Endothelial cell of umbilical vein (primary cell): ENCODE data around the gene SPINT3. TPM values are rescaled to one million over a fixed set of nuclear protein-coding genes. Genes with fewer than 3 reads are reported as not detected.

Source experiments
- BruUV-seq: library from RNA; stranded (reverse); fragments of 400-500 nt; replicated peaks from 2 replicates; lab custom pipeline; 2021; lab: Mats Ljungman, UMichigan
- CTCF ChIA-PET: fragments of 300-600, 350-600 bp; sonication (Branson Sonifier 250); formaldehyde crosslinking; loops from one replicate; lab custom pipeline; 2021; ENCODE audit warnings: antibody characterized with exemption, inconsistent platforms; lab: Charles Lee
- POLR2A ChIA-PET: fragments of 300-600, 350-600 bp; sonication (Branson Sonifier 250); formaldehyde crosslinking; loops from one replicate; lab custom pipeline; 2021; ENCODE audit warnings: antibody characterized with exemption, inconsistent platforms; lab: Charles Lee
- DNase-seq: peaks from one replicate; pipeline ENCODE4 v3.0.0-alpha.2; 2011; ENCODE audit warnings: low read depth, low spot score
- FAIRE-seq: peaks from 2 replicates; lab custom pipeline; 2011; peaks lifted over from hg19 to GRCh38; lab: Jason Lieb, UNC
- H2AFZ ChIP-seq: 2 replicates; pipeline ENCODE4 v1.6.0; 2012; ENCODE audit warnings: low read depth, low read length, control low read depth, inconsistent platforms
- H3K27ac ChIP-seq: 2 replicates; pipeline ENCODE4 v1.5.1; 2011; ENCODE audit warnings: low read depth, mild to moderate bottlenecking, control low read depth, low read length, moderate library complexity; ENCODE audit not compliant: insufficient read depth
- H3K27me3 ChIP-seq, 2 experiments: 2 replicates each; pipeline versions ENCODE4 v1.6.0 to v1.6.1; 2011; ENCODE audit warnings: low read length in 2 of 2, mixed read lengths in 1 of 2; ENCODE audit not compliant: control insufficient read depth in 2 of 2, insufficient read depth in 2 of 2
- H3K36me3 ChIP-seq, 2 experiments: 2 replicates in 1 of 2; 3 replicates in 1 of 2; pipeline ENCODE4 v1.5.1; 2011; ENCODE audit warnings: low read length in 2 of 2, mild to moderate bottlenecking in 1 of 2, moderate library complexity in 1 of 2; ENCODE audit not compliant: control insufficient read depth in 2 of 2, insufficient read depth in 2 of 2; ENCODE audit errors: extremely low read depth in 1 of 2
- H3K4me1 ChIP-seq: 3 replicates; pipeline ENCODE4 v1.5.1; 2011; ENCODE audit warnings: mild to moderate bottlenecking, low read length; ENCODE audit not compliant: control insufficient read depth, insufficient read depth; ENCODE audit errors: extremely low read depth
- H3K4me2 ChIP-seq: 2 replicates; pipeline ENCODE4 v1.6.1; 2011; ENCODE audit warnings: low read length, control low read depth, mixed read lengths; ENCODE audit not compliant: insufficient read depth
- H3K4me3 ChIP-seq, 3 experiments: fragments of 200-600 bp in 1 of 3; sonication (generic), shearing (Covaris generic) in 1 of 3; replicated peaks in 1 of 3; 2 replicates each; pipeline ENCODE4 v1.5.1; 2011 to 2016; ENCODE audit warnings: control low read depth in 3 of 3, low read length in 3 of 3, mild to moderate bottlenecking in 2 of 3, inconsistent platforms in 1 of 3, low read depth in 1 of 3, moderate library complexity in 1 of 3; ENCODE audit not compliant: insufficient read depth in 1 of 3
- H3K79me2 ChIP-seq: 2 replicates; pipeline ENCODE4 v1.6.0; 2012; ENCODE audit warnings: low read length, inconsistent platforms; ENCODE audit not compliant: control insufficient read depth, insufficient read depth
- H3K9ac ChIP-seq: replicated peaks from 2 replicates; pipeline ENCODE3; 2011; ENCODE audit warnings: low read length, control low read depth; ENCODE audit not compliant: insufficient read depth; ENCODE audit errors: extremely low read depth
- H3K9me1 ChIP-seq: replicated peaks from 3 replicates; pipeline ENCODE4 v1.6.0; 2011; ENCODE audit warnings: mild to moderate bottlenecking, low read length; ENCODE audit not compliant: control insufficient read depth, insufficient read depth; ENCODE audit errors: extremely low read depth
- H3K9me3 ChIP-seq: replicated peaks from 2 replicates; pipeline ENCODE4 v1.5.1; 2012; ENCODE audit warnings: low read length, inconsistent platforms; ENCODE audit not compliant: control insufficient read depth, insufficient read depth
- H4K20me1 ChIP-seq: replicated peaks from 2 replicates; pipeline ENCODE3; 2011; ENCODE audit warnings: mild to moderate bottlenecking, low read length; ENCODE audit not compliant: control insufficient read depth, insufficient read depth; ENCODE audit errors: extremely low read depth
- FOS ChIP-seq: IDR thresholded peaks from 2 replicates; pipeline ENCODE4 v1.6.1; 2011; ENCODE audit warnings: mild to moderate bottlenecking, low read length, moderate library complexity, borderline replicate concordance; ENCODE audit not compliant: insufficient read depth
- GATA2 ChIP-seq: IDR thresholded peaks from 2 replicates; pipeline ENCODE4 v1.7.0; 2011; ENCODE audit warnings: low read depth, mild to moderate bottlenecking, moderate library complexity, mixed read lengths, low read length; ENCODE audit not compliant: insufficient read length, insufficient read depth
- JUN ChIP-seq: IDR thresholded peaks from 2 replicates; pipeline ENCODE4 v1.6.1; 2011; ENCODE audit warnings: borderline replicate concordance, low read depth; ENCODE audit not compliant: insufficient read length, insufficient read depth
- POLR2A ChIP-seq: IDR thresholded peaks from 2 replicates; pipeline ENCODE4 v1.6.1; 2012; ENCODE audit warnings: low read depth, mild to moderate bottlenecking, control low read depth, low read length
- POLR2AphosphoS5 ChIP-seq: IDR thresholded peaks from 2 replicates; pipeline ENCODE4 v1.6.1; 2012; ENCODE audit warnings: low read depth, mild to moderate bottlenecking, control low read depth, low read length, moderate library complexity; ENCODE audit not compliant: insufficient read depth
- dilution Hi-C: fragments of 300-500 bp; cut with MboI; formaldehyde crosslinking; loops from one replicate; pipeline ENCODE4 v1.15.0; 2019; ENCODE audit warnings: low sequenced_read_pairs; ENCODE audit not compliant: extremely low pct_ligation_motif_present
- intact Hi-C: fragments of 100-400 bp; cut with micrococcal nuclease; formaldehyde crosslinking; loops from one replicate; pipeline ENCODE4 v1.10.0; 2022
- polyA plus RNA-seq, 4 experiments: library from polyadenylated mRNA; depleted of rRNA in 3 of 4; stranded (reverse) in 3 of 4; unstranded in 1 of 4; fragments of >200 nt; gene quantifications; 2 replicates each; pipeline versions ENCODE4 v1.2.1 to v1.2.3, GENCODE V29; 2011 to 2012; ENCODE audit warnings: missing spikeins in 1 of 4
- total RNA-seq: library from RNA; stranded (reverse); gene quantifications from 2 replicates; pipeline ENCODE4 v1.2.3, GENCODE V29; 2021
- TF ChIP-seq, protein P1 (sequence below): IDR thresholded peaks from 2 replicates; pipeline ENCODE4 v1.6.1; 2011; ENCODE audit not compliant: insufficient read depth, insufficient read length
- TF ChIP-seq, protein P2 (sequence below), 2 donors: IDR thresholded peaks; 1 replicate in 1 of 2; 2 replicates in 1 of 2; pipeline ENCODE4 v1.5.1; 2011; ENCODE audit warnings: low read length in 2 of 2, mild to moderate bottlenecking in 2 of 2, moderate library complexity in 2 of 2, control low read depth in 1 of 2, inconsistent platforms in 1 of 2, low read depth in 1 of 2; ENCODE audit not compliant: insufficient read depth in 1 of 2; ENCODE audit errors: extremely low read depth in 1 of 2

SPINT3 gene
- total and polyA plus RNA-seq, 2 donors (not counting 3 experiments of a cell fraction or from before 2014, with no cell fraction given): not detected

DNA sequence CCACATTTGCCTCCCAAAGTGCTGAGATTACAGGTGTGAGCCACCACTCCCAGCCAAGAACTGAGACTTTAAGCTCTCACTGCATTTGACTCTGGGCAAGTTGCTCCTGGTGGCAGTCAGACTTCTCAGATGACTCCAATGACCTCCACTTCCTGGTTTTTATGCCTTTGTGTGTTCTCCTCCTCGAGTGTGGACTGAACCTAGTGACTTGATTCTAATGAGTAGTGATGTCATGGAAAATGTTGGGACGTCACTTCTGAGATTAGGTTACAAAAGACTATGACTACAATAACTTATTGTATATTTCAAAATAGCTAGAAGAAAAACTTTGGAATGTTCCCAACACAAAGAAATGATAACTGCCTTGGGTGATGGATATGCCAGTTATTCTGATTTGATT is 12.0 kb downstream of the SPINT3 start:
- no peaks in the 10 kb centered on the region for H3K36me3 ChIP-seq
- ChIA-PET CTCF (interaction anchor here (1.0 kb wide), 1 partner anchor 130 kb away, joined by 3 read pairs; no protein-coding TSS in a partner anchor), POLR2A (no interaction called here)
- intact Hi-C loops (no loop called here), dilution Hi-C loops (no loop called here)
- H3K79me2 ChIP-seq: no peaks in the 10 kb centered on the region
- no peaks in the 10 kb centered on the region for H4K20me1 ChIP-seq
- H3K9me1 ChIP-seq: no peaks in the 10 kb centered on the region
- no peak overlapping the region for H3K4me2 ChIP-seq
- no peak overlapping the region for H2AFZ ChIP-seq
- no peak overlapping the region for H3K9ac ChIP-seq
- peaks cover 3% of the 10 kb centered on the region in 2 experiments for H3K27me3 ChIP-seq
- no peak for DNase-seq
- TF ChIP-seq GATA2 (no peak), POLR2AphosphoS5 (no peak), JUN (no peak), FOS (no peak)
- TF ChIP-seq, protein P1, sequence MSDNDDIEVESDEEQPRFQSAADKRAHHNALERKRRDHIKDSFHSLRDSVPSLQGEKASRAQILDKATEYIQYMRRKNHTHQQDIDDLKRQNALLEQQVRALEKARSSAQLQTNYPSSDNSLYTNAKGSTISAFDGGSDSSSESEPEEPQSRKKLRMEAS: no peak
- no peak for FAIRE-seq
- no peak overlapping the region for H3K27ac ChIP-seq
- no peaks in the 10 kb centered on the region for H3K4me1 ChIP-seq
- BruUV-seq: no TSS peak
- no peak overlapping the region for H3K4me3 ChIP-seq
- no peaks in the 10 kb centered on the region for H3K9me3 ChIP-seq

DNA sequence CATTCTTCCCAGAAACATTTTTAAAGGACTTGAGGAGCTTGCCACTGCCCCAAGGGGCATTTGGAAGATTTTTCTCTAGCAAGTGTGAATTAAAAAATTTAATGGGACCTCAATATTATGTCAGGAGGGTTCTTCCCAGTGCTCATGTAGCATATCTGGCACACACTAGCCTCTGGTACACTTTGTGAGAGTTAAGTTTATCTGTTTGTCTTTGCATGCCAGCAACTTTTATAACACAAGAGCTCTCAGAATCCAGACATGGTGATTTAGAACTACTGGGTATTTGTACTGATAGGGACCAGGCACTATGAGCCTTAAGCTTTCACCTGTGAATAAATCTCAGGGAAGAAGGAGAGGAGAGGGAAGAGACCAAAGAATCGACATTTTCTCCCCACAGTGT is 12.9 kb downstream of the SPINT3 start:
- Histone ChIP-seq H3K9ac (no peak overlapping the region), H3K27ac (no peak overlapping the region), H3K4me2 (no peak overlapping the region), H3K9me3 (no peaks in the 10 kb centered on the region), H3K79me2 (no peaks in the 10 kb centered on the region), H3K4me1 (no peaks in the 10 kb centered on the region), H3K4me3 (no peak overlapping the region), H3K36me3 (no peaks in the 10 kb centered on the region), H4K20me1 (no peaks in the 10 kb centered on the region), H3K9me1 (no peaks in the 10 kb centered on the region), H2AFZ (no peak overlapping the region), H3K27me3 (peaks cover 3% of the 10 kb centered on the region in 2 experiments)
- no TSS peak for BruUV-seq
- intact Hi-C loops: no loop called here
- DNase-seq: no peak
- ChIA-PET CTCF (interaction anchor here (1.0 kb wide), 1 partner anchor 129 kb away, joined by 3 read pairs; no protein-coding TSS in a partner anchor), POLR2A (no interaction called here)
- TF ChIP-seq, protein P2, sequence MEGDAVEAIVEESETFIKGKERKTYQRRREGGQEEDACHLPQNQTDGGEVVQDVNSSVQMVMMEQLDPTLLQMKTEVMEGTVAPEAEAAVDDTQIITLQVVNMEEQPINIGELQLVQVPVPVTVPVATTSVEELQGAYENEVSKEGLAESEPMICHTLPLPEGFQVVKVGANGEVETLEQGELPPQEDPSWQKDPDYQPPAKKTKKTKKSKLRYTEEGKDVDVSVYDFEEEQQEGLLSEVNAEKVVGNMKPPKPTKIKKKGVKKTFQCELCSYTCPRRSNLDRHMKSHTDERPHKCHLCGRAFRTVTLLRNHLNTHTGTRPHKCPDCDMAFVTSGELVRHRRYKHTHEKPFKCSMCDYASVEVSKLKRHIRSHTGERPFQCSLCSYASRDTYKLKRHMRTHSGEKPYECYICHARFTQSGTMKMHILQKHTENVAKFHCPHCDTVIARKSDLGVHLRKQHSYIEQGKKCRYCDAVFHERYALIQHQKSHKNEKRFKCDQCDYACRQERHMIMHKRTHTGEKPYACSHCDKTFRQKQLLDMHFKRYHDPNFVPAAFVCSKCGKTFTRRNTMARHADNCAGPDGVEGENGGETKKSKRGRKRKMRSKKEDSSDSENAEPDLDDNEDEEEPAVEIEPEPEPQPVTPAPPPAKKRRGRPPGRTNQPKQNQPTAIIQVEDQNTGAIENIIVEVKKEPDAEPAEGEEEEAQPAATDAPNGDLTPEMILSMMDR (IDR thresholded peaks at IDR 0.05; ENCODE audit: extremely low read depth in 1 of 2, insufficient read depth in 1 of 2, low read depth in 1 of 2, low read length in 2 of 2): no peak
- TF ChIP-seq POLR2A (no peak), FOS (no peak), POLR2AphosphoS5 (no peak), GATA2 (no peak)
- dilution Hi-C loops: no loop called here
- FAIRE-seq: no peak
